GM12878 (cell line): ENCODE measurements around the gene FPR1. TPM values are rescaled to one million over a fixed set of nuclear protein-coding genes. Genes with fewer than 3 reads are reported as not detected.

ENCODE experiments used
- ATAC-seq: fragments of 200-7000 bp; cut with Tn5 transposase; 3 replicates; pipeline ENCODE4 v1.9.1; 2020; ENCODE audit warnings: mild to moderate bottlenecking, moderate library complexity
- BruUV-seq: library from RNA; stranded (reverse); fragments of 400-500 nt; replicated peaks from 2 replicates; lab custom pipeline; 2021; lab: Mats Ljungman, UMichigan
- CTCF ChIA-PET: fragments of 300-600 bp; sonication (Branson Sonifier 250); formaldehyde crosslinking; extraction: SDS; loops from one replicate; lab custom pipeline; 2021; ENCODE audit warnings: inconsistent platforms; lab: Yijun Ruan, JAX
- POLR2A ChIA-PET: fragments of 350-600 bp; formaldehyde crosslinking; extraction: SDS; loops from one replicate; lab custom pipeline; 2021; ENCODE audit warnings: inconsistent platforms; lab: Charles Lee
- RAD21 ChIA-PET: fragments of 300-600 bp; sonication (Branson Sonifier 250); formaldehyde crosslinking; loops from one replicate; lab custom pipeline; 2023; ENCODE audit warnings: antibody characterized with exemption; ENCODE audit not compliant: unreplicated experiment; lab: Charles Lee
- SMC1A ChIA-PET: fragments of 300-600 bp; sonication (Branson Sonifier 250); formaldehyde crosslinking; loops from one replicate; lab custom pipeline; 2023; ENCODE audit not compliant: unreplicated experiment, uncharacterized antibody; lab: Charles Lee
- DNase-seq: peaks from one replicate; pipeline ENCODE4 v3.0.0-alpha.2; 2011; ENCODE audit warnings: low read depth, low spot score
- FAIRE-seq: peaks from 3 replicates; lab custom pipeline; 2011; peaks lifted over from hg19 to GRCh38; lab: Jason Lieb, UNC
- H2AFZ ChIP-seq: 2 replicates; pipeline ENCODE4 v1.6.0; 2011; ENCODE audit warnings: low read depth, low read length, control low read depth; ENCODE audit not compliant: control insufficient read depth
- H3K27ac ChIP-seq: 2 replicates; pipeline ENCODE4 v1.5.1; 2011; ENCODE audit warnings: control low read depth; ENCODE audit not compliant: control insufficient read depth, insufficient read depth
- H3K27me3 ChIP-seq, 2 experiments: replicated peaks in 1 of 2; 2 replicates each; pipeline versions ENCODE4 v1.6.0 to v1.6.1; 2011; ENCODE audit warnings: low read length in 1 of 2; ENCODE audit not compliant: control insufficient read depth in 2 of 2, insufficient read depth in 2 of 2
- H3K36me3 ChIP-seq, 2 experiments: 2 replicates each; pipeline ENCODE4 v1.5.1; 2011; ENCODE audit warnings: low read length in 1 of 2; ENCODE audit not compliant: control insufficient read depth in 2 of 2, insufficient read depth in 2 of 2
- H3K4me1 ChIP-seq: 2 replicates; pipeline ENCODE4 v1.6.1; 2011; ENCODE audit warnings: mild to moderate bottlenecking, low read length, moderate library complexity, mixed read lengths; ENCODE audit not compliant: control insufficient read depth, insufficient read depth
- H3K4me2 ChIP-seq: 2 replicates; pipeline ENCODE4 v1.6.0; 2011; ENCODE audit warnings: control low read depth; ENCODE audit not compliant: control insufficient read depth, insufficient read depth
- H3K4me3 ChIP-seq: fragments of 200-600 bp; sonication (generic); 2 replicates; pipeline ENCODE4 v1.5.1; 2016
- H3K79me2 ChIP-seq: 2 replicates; pipeline ENCODE4 v1.6.0; 2011; ENCODE audit warnings: low read length; ENCODE audit not compliant: control insufficient read depth, insufficient read depth
- H3K9ac ChIP-seq: 2 replicates; pipeline ENCODE4 v1.8.0; 2011; ENCODE audit warnings: low read length, control low read depth, mixed read lengths; ENCODE audit not compliant: control insufficient read depth, insufficient read depth
- H3K9me3 ChIP-seq: replicated peaks from 3 replicates; pipeline ENCODE4 v1.5.1; 2011; ENCODE audit warnings: mild to moderate bottlenecking, low read length; ENCODE audit not compliant: control insufficient read depth, insufficient read depth
- H4K20me1 ChIP-seq: 2 replicates; pipeline ENCODE4 v1.6.0; 2011; ENCODE audit not compliant: control insufficient read depth, insufficient read depth
- HCFC1 ChIP-seq: fragments of 150-350 bp; IDR thresholded peaks from 2 replicates; pipeline ENCODE4 v1.6.1; 2014; ENCODE audit warnings: low read length
- MEF2B ChIP-seq: fragments of 450-650 bp; IDR thresholded peaks from 2 replicates; pipeline ENCODE4 v1.6.1; 2018; ENCODE audit warnings: mild to moderate bottlenecking, moderate library complexity; ENCODE audit not compliant: partially characterized antibody, poor library complexity, severe bottlenecking
- NR2F1 ChIP-seq: fragments of 450-650 bp; conservative IDR thresholded peaks from 2 replicates; pipeline ENCODE4 v1.6.1; 2017; ENCODE audit warnings: mild to moderate bottlenecking
- POLR2A ChIP-seq: IDR thresholded peaks from 2 replicates; pipeline ENCODE4 v1.6.1; 2011; ENCODE audit warnings: low read depth, mild to moderate bottlenecking, low read length
- RB1 ChIP-seq: fragments of 450-650 bp; formaldehyde crosslinking; IDR thresholded peaks from 2 replicates; pipeline ENCODE4 v1.6.1; 2017; ENCODE audit warnings: mild to moderate bottlenecking, borderline replicate concordance
- RFX5 ChIP-seq: IDR thresholded peaks from 2 replicates; pipeline ENCODE4 v1.6.1; 2011; ENCODE audit warnings: low read depth, low read length, improper control_type of control experiment
- SUPT20H ChIP-seq: IDR thresholded peaks from 2 replicates; pipeline ENCODE4 v1.6.1; 2011; ENCODE audit warnings: low read depth, mild to moderate bottlenecking, low read length, moderate library complexity, borderline replicate concordance; ENCODE audit not compliant: control insufficient read depth
- ZNF384 ChIP-seq: IDR thresholded peaks from 2 replicates; pipeline ENCODE4 v1.6.1; 2012; ENCODE audit warnings: low read depth, mild to moderate bottlenecking, low read length, improper control_type of control experiment, borderline replicate concordance
- WGBS: methylation state at CpG from one replicate; pipeline ENCODE4 v1.1.6; 2016; ENCODE audit warnings: low lambda C conversion rate; ENCODE audit not compliant: insufficient replicate concordance, insufficient coverage; ENCODE audit errors: missing lambda C conversion rate; 5-methylcytosine and 5-hydroxymethylcytosine counted together
- in situ Hi-C: fragments of 300-500 bp; cut with MboI; formaldehyde crosslinking; loops from 9 replicates; pipeline ENCODE4 v1.14.3; 2018; ENCODE audit warnings: mixed read lengths
- intact Hi-C: fragments of 100-400 bp; cut with micrococcal nuclease; formaldehyde crosslinking; loops from one replicate; pipeline ENCODE4 v1.14.2; 2022; ENCODE audit not compliant: unreplicated experiment
- polyA plus RNA-seq, 11 experiments: library from polyadenylated mRNA; depleted of rRNA in 4 of 11; unstranded in 6 of 11; stranded (reverse) in 5 of 11; fragments of >200 nt; fragmentation: Nextera tagmentation in 4 of 11; fragmentation: Illumina TruSeq in 1 of 11; extraction: Ambion mirVana in 4 of 11; extraction: Trizol in 1 of 11; gene quantifications; 1 replicate in 1 of 11; 2 replicates in 10 of 11; pipeline versions ENCODE4 v1.2.1 to v1.2.3, GENCODE V29; 2011 to 2016; ENCODE audit warnings: inconsistent platforms in 2 of 11, missing spikeins in 2 of 11, low read depth in 1 of 11
- total RNA-seq, 4 experiments: library from RNA; depleted of rRNA in 3 of 4; stranded (reverse); fragments of >200 nt in 3 of 4; fragmentation: Illumina TruSeq in 1 of 4; extraction: Trizol in 1 of 4; gene quantifications; 2 replicates each; pipeline versions ENCODE4 v1.2.1 to v1.2.3, GENCODE V29; 2013 to 2021
- TF ChIP-seq, protein P1 (sequence below): IDR thresholded peaks from 2 replicates; pipeline ENCODE4 v1.6.1; 2012; ENCODE audit warnings: low read depth, low read length, improper control_type of control experiment

Gene FPR1
- total and polyA plus RNA-seq, 10 of the 15 experiments (the other 5 are each of a cell fraction or from before 2014, with no cell fraction given), result not detected

GRCh38 chr19:51779703-51780102 lies 28.0 kb upstream of the FPR1 start:
- Histone ChIP-seq H3K4me3 (no peak overlapping the region), H3K9me3 (no peaks in the 10 kb centered on the region; the same call in 1 of the 3 replicates), H3K27me3 (no peaks in the 10 kb centered on the region), H3K4me1 (no peaks in the 10 kb centered on the region; the same call in 1 of the 2 replicates), H2AFZ (no peak overlapping the region), H3K4me2 (no peak overlapping the region), H3K79me2 (no peaks in the 10 kb centered on the region), H4K20me1 (no peaks in the 10 kb centered on the region), H3K9ac (no peak overlapping the region), H3K36me3 (no peaks in the 10 kb centered on the region), H3K27ac (no peak overlapping the region)
- ChIA-PET POLR2A (interaction anchor here (0.5 kb wide), 1 partner anchor 332 kb away, joined by 4 read pairs; no protein-coding TSS in a partner anchor), SMC1A (no interaction called here), CTCF (no interaction called here), RAD21 (no interaction called here)
- intact Hi-C loops (no loop called here), in situ Hi-C loops (no loop called here)
- DNase-seq (no peak), FAIRE-seq (no peak), ATAC-seq (no peak)
- no peak for TF ChIP-seq MEF2B
- no peak for TF ChIP-seq ZNF384
- TF ChIP-seq, protein P1, sequence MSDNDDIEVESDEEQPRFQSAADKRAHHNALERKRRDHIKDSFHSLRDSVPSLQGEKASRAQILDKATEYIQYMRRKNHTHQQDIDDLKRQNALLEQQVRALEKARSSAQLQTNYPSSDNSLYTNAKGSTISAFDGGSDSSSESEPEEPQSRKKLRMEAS, result no peak
- TF ChIP-seq HCFC1, result no peak
- no peak for TF ChIP-seq POLR2A
- TF ChIP-seq RFX5, result no peak
- no peak for TF ChIP-seq SUPT20H
- WGBS, result 3% methylated on average over 2 of the region's 2 CpGs
- no TSS peak for BruUV-seq

GRCh38 chr19:51779181-51779580 lies 27.5 kb upstream of the FPR1 start:
- FAIRE-seq, result no peak
- POLR2A ChIA-PET, result no interaction called here
- 0% methylated on average over 1 of the region's 1 CpG for WGBS

More at GRCh38 chr19:51779181-51779580, 27.5 kb upstream of the FPR1 start:
- in situ Hi-C loops (no loop called here), intact Hi-C loops (no loop called here)
- ATAC-seq (no peak), DNase-seq (no peak)
- Histone ChIP-seq H3K27me3 (no peaks in the 10 kb centered on the region), H3K4me3 (no peak overlapping the region), H3K27ac (no peak overlapping the region), H3K4me1 (no peaks in the 10 kb centered on the region; the same call in 1 of the 2 replicates), H4K20me1 (no peaks in the 10 kb centered on the region), H3K79me2 (no peaks in the 10 kb centered on the region), H3K9ac (no peak overlapping the region), H3K9me3 (no peaks in the 10 kb centered on the region; the same call in 2 of the 3 replicates), H3K4me2 (no peak overlapping the region), H2AFZ (no peak overlapping the region), H3K36me3 (no peaks in the 10 kb centered on the region)
- ChIA-PET RAD21 (no interaction called here), CTCF (interaction anchor here (1.8 to 2.1 kb wide), 3 partner anchors 118 to 308 kb away, joined by 4 to 12 read pairs (median 5); no protein-coding TSS in a partner anchor), SMC1A (no interaction called here)
- TF ChIP-seq RB1 (no peak), NR2F1 (0 out of 2 replicates have a peak, but pooled peaks have one; percentile 32)
- no TSS peak for BruUV-seq
